ENCODE data around the gene CAMKMT. TPM values are rescaled to one million over a fixed set of nuclear protein-coding genes. Genes with fewer than 3 reads are reported as not detected.

CAMKMT gene
- total RNA-seq, 3 donors from 2014 or later, result 6.4 to 11.8 (median 10.5) TPM

- no peaks in the 10 kb centered on the region for H3K9me3 ChIP-seq
- H3K27ac ChIP-seq, result no peak overlapping the region
- intact Hi-C loops (cut with DNase I; ENCODE audit: low total_unique reads), result no loop called here
- TF ChIP-seq POLR2A (IDR thresholded peaks at IDR 0.05), result no peak
- no peak for TF ChIP-seq POLR2AphosphoS5 (IDR thresholded peaks at IDR 0.05)
- H3K4me1 ChIP-seq, result no peaks in the 10 kb centered on the region
- no peak overlapping the region for H3K4me3 ChIP-seq
- no peaks in the 10 kb centered on the region for H3K36me3 ChIP-seq
- H3K27me3 ChIP-seq, result no peaks in the 10 kb centered on the region
- no peak for DNase-seq (ENCODE audit: low spot score in 2 of 2)
These were observed 339.1 kb downstream of the CAMKMT start for GRCh38 chr2:44700824-44701223.

- intact Hi-C loops (cut with DNase I; ENCODE audit: low total_unique reads), result no loop called here
- Histone ChIP-seq H3K4me3 (no peak overlapping the region), H3K4me1 (no peaks in the 10 kb centered on the region), H3K9me3 (no peaks in the 10 kb centered on the region), H3K27me3 (no peaks in the 10 kb centered on the region), H3K36me3 (no peaks in the 10 kb centered on the region), H3K27ac (no peak overlapping the region)
- no peak for DNase-seq (ENCODE audit: low spot score in 2 of 2)
- no peak for TF ChIP-seq POLR2A (IDR thresholded peaks at IDR 0.05)
- no peak for TF ChIP-seq POLR2AphosphoS5 (IDR thresholded peaks at IDR 0.05)
- TF ChIP-seq CTCF (IDR thresholded peaks at IDR 0.05), result no peak
These were observed 343.6 kb downstream of the CAMKMT start for GRCh38 chr2:44705356-44705755.

GRCh38 chr2:44705876-44706480 is 344.2 kb downstream of the CAMKMT start:
- intact Hi-C loops (cut with DNase I; ENCODE audit: low total_unique reads), result no loop called here
- no peaks in the 10 kb centered on the region for H3K4me1 ChIP-seq
- no peaks in the 10 kb centered on the region for H3K9me3 ChIP-seq
- H3K4me3 ChIP-seq, result no peak overlapping the region
- no peaks in the 10 kb centered on the region for H3K36me3 ChIP-seq
- H3K27ac ChIP-seq, result no peak overlapping the region
- DNase-seq (ENCODE audit: low spot score in 2 of 2), result no peak
- no peak for TF ChIP-seq POLR2AphosphoS5 (IDR thresholded peaks at IDR 0.05)
- no peak for TF ChIP-seq CTCF (IDR thresholded peaks at IDR 0.05)
- TF ChIP-seq POLR2A (IDR thresholded peaks at IDR 0.05), result no peak
- no peaks in the 10 kb centered on the region for H3K27me3 ChIP-seq

GRCh38 chr2:44706681-44707553 is 345.2 kb downstream of the CAMKMT start:
- H3K27ac ChIP-seq, result no peak overlapping the region
- DNase-seq (ENCODE audit: low spot score in 2 of 2), result no peak
- intact Hi-C loops (cut with DNase I; ENCODE audit: low total_unique reads), result no loop called here
- H3K4me3 ChIP-seq, result no peak overlapping the region
- TF ChIP-seq POLR2A (IDR thresholded peaks at IDR 0.05) (no peak), CTCF (IDR thresholded peaks at IDR 0.05) (no peak), POLR2AphosphoS5 (IDR thresholded peaks at IDR 0.05) (no peak)
- H3K36me3 ChIP-seq, result no peaks in the 10 kb centered on the region
- H3K27me3 ChIP-seq, result no peaks in the 10 kb centered on the region
- H3K9me3 ChIP-seq, result no peaks in the 10 kb centered on the region
- H3K4me1 ChIP-seq, result no peaks in the 10 kb centered on the region

GRCh38 chr2:44707945-44708660 is 346.4 kb downstream of the CAMKMT start:
- Histone ChIP-seq H3K27ac (no peak overlapping the region), H3K27me3 (no peaks in the 10 kb centered on the region), H3K4me1 (no peaks in the 10 kb centered on the region), H3K9me3 (no peaks in the 10 kb centered on the region), H3K36me3 (no peaks in the 10 kb centered on the region), H3K4me3 (no peak overlapping the region)
- intact Hi-C loops (cut with DNase I; ENCODE audit: low total_unique reads), result no loop called here
- TF ChIP-seq CTCF (IDR thresholded peaks at IDR 0.05) (no peak), POLR2AphosphoS5 (IDR thresholded peaks at IDR 0.05) (no peak), POLR2A (IDR thresholded peaks at IDR 0.05) (no peak)
- no peak for DNase-seq (ENCODE audit: low spot score in 2 of 2)
